ENCODE measurements around the gene TRAF2. TPM values are rescaled to one million over a fixed set of nuclear protein-coding genes. Genes with fewer than 3 reads are reported as not detected.
A peak's percentile ranks its signal among the peaks of the same experiment; 100 is the strongest.

TRAF2 gene
- polyA plus RNA-seq, 3 donors = 1.6 to 6.1 (median 2.0) TPM

- Mint-ChIP-seq H3K27ac (no peak overlapping the region), H3K4me3 (no peak overlapping the region), H3K9me3 (no peaks in the 10 kb centered on the region), H3K36me3 (peaks cover 29 to 38% of the 10 kb centered on the region in 2 donors), H3K4me1 (peaks cover 11% of the 10 kb centered on the region), H3K27me3 (ENCODE audit: low read depth in 3 of 3) (no peaks in the 10 kb centered on the region)
- no peak overlapping the region for H3K4me3 ChIP-seq (replicated peaks in 1 of 3; ENCODE audit: low read depth in 2 of 3, low read length in 3 of 3)
- peak in 1 of 3 donors; percentile 2 for DNase-seq
- H3K9me3 ChIP-seq (replicated peaks in 1 of 2; ENCODE audit: control insufficient read depth in 1 of 2, insufficient read depth in 1 of 2, low read length in 2 of 2) = no peaks in the 10 kb centered on the region
- no peak for TF ChIP-seq CTCF (IDR thresholded peaks at IDR 0.05)
- no peaks in the 10 kb centered on the region for H3K27me3 ChIP-seq (ENCODE audit: control insufficient read depth in 2 of 2, insufficient read depth in 2 of 2, low read length in 2 of 2)
- peaks cover 33 to 39% of the 10 kb centered on the region in 2 donors for H3K36me3 ChIP-seq (replicated peaks in 1 of 2; ENCODE audit: control insufficient read depth in 1 of 2, insufficient read depth in 2 of 2, low read length in 2 of 2)
- peaks cover 9 to 12% of the 10 kb centered on the region in 2 donors for H3K4me1 ChIP-seq (ENCODE audit: control insufficient read depth in 1 of 2, insufficient read depth in 2 of 2, low read length in 2 of 2)
- H3K79me2 ChIP-seq (ENCODE audit: insufficient read depth, low read length) = peaks cover 24% of the 10 kb centered on the region
- 97% methylated on average over 23 of the region's 26 CpGs for WGBS (ENCODE audit: insufficient coverage)
- H2AFZ ChIP-seq (ENCODE audit: insufficient read depth, low read depth, low read length, poor library complexity, severe bottlenecking) = no peak overlapping the region
- H3K4me2 ChIP-seq (replicated peaks; ENCODE audit: extremely low read depth, low read length, poor library complexity, severe bottlenecking) = no peak overlapping the region
- H4K20me1 ChIP-seq (ENCODE audit: insufficient read depth, low read length) = peaks cover 40% of the 10 kb centered on the region
- intact Hi-C loops (cut with micrococcal nuclease) = no loop called here
- H3K9ac ChIP-seq (ENCODE audit: insufficient read depth, low read length, poor library complexity, severe bottlenecking) = no peak overlapping the region
- H3K27ac ChIP-seq (ENCODE audit: low read depth in 1 of 2, low read length in 2 of 2) = no peak overlapping the region
Observed at GRCh38 chr9:136861874-136862457, 24.4 kb upstream of the TRAF2 start.

- no peaks in the 10 kb centered on the region for H3K27me3 Mint-ChIP-seq (ENCODE audit: low read depth in 3 of 3)
- no peaks in the 10 kb centered on the region for H3K27me3 ChIP-seq (ENCODE audit: control insufficient read depth in 2 of 2, insufficient read depth in 2 of 2, low read length in 2 of 2)
- peaks cover 10 to 14% of the 10 kb centered on the region in 2 donors for H3K4me1 ChIP-seq (ENCODE audit: control insufficient read depth in 1 of 2, insufficient read depth in 2 of 2, low read length in 2 of 2)
- peaks cover 33 to 39% of the 10 kb centered on the region in 2 donors for H3K36me3 ChIP-seq (replicated peaks in 1 of 2; ENCODE audit: control insufficient read depth in 1 of 2, insufficient read depth in 2 of 2, low read length in 2 of 2)
- intact Hi-C loops (cut with micrococcal nuclease) = no loop called here
- H2AFZ ChIP-seq (ENCODE audit: insufficient read depth, low read depth, low read length, poor library complexity, severe bottlenecking) = no peak overlapping the region
- no peak for TF ChIP-seq CTCF (IDR thresholded peaks at IDR 0.05)
- H3K9ac ChIP-seq (ENCODE audit: insufficient read depth, low read length, poor library complexity, severe bottlenecking) = no peak overlapping the region
- peaks cover 40% of the 10 kb centered on the region for H4K20me1 ChIP-seq (ENCODE audit: insufficient read depth, low read length)
- H3K4me3 Mint-ChIP-seq = no peak overlapping the region
- H3K9me3 Mint-ChIP-seq = no peaks in the 10 kb centered on the region
- H3K27ac Mint-ChIP-seq = peak overlapping the region in 1 of 7 donors; percentile 25
- WGBS (ENCODE audit: insufficient coverage) = 98% methylated on average over 22 of the region's 31 CpGs
- peak overlapping the region in 1 of 2 donors; percentile 40 for H3K27ac ChIP-seq (ENCODE audit: low read depth in 1 of 2, low read length in 2 of 2)
- peak in 1 of 3 donors; percentile 3 for DNase-seq
- peaks cover 11% of the 10 kb centered on the region for H3K4me1 Mint-ChIP-seq
- H3K9me3 ChIP-seq (replicated peaks in 1 of 2; ENCODE audit: control insufficient read depth in 1 of 2, insufficient read depth in 1 of 2, low read length in 2 of 2) = no peaks in the 10 kb centered on the region
- peaks cover 29 to 38% of the 10 kb centered on the region in 2 donors for H3K36me3 Mint-ChIP-seq
- peaks cover 24% of the 10 kb centered on the region for H3K79me2 ChIP-seq (ENCODE audit: insufficient read depth, low read length)
- no peak overlapping the region for H3K4me2 ChIP-seq (replicated peaks; ENCODE audit: extremely low read depth, low read length, poor library complexity, severe bottlenecking)
- no peak overlapping the region for H3K4me3 ChIP-seq (replicated peaks in 1 of 3; ENCODE audit: low read depth in 2 of 3, low read length in 3 of 3)
Observed at GRCh38 chr9:136862849-136863622, 23.3 kb upstream of the TRAF2 start.
